GM19452 (cell line): Measurements from ENCODE around the gene PRKAG2.

Source experiments
- ATAC-seq: cut with Tn5 transposase; IDR thresholded peaks from one replicate; pipeline ENCODE4 v1.9.1; 2021; ENCODE audit not compliant: unreplicated experiment

PRKAG2 gene

DNA sequence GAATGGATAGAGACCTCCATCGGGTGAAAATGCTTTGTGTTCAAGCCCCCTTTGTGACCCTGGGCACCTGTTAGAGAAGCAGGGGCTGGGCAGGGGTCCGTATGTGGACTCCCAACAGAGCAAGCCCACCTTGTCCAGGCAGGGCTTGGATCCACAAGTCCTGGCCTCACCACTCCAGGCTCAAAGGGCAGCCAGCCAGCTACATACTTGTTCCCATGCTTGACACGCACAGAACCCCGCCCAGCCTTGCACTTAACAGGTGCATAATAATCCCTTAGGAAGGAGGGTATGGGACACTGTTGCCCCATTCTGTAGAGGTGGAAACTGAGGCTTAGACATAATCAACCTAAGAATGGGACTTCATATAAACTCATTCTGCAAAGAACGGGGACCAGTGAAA, 160.6 kb downstream of the PRKAG2 start:
- ATAC-seq, result no peak

DNA sequence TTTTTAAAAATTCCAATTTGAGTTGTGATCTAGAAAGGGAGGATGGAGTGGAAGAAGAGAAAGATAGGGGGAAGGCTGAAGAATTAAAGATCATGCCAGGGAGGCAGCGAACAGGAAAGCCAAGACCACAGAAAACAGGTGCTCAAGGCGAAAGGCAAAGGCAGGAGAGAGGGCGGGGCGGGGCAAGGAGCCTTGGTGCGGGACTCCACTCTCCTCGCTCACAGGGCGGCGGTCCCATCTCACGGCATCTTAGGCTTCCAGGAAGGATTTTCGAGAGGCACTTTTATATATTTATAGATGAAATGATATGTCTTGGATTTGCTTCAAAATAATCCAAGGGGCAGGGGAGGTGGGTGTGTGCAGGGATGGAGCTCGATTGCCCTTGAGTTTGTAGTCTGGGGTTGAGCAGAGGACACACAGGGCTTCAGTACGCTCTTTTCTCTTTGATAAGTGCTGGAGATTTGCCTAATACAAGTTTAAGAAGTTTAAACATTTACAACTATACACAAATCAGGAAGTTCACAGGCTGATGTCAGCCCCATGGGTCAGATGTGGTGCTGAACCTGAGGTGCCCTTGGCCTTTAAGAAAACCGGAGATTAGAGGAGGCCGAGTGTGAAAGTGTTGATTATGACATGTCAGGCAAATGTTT, 161.1 kb downstream of the PRKAG2 start:
- peak; percentile 68 for ATAC-seq

DNA sequence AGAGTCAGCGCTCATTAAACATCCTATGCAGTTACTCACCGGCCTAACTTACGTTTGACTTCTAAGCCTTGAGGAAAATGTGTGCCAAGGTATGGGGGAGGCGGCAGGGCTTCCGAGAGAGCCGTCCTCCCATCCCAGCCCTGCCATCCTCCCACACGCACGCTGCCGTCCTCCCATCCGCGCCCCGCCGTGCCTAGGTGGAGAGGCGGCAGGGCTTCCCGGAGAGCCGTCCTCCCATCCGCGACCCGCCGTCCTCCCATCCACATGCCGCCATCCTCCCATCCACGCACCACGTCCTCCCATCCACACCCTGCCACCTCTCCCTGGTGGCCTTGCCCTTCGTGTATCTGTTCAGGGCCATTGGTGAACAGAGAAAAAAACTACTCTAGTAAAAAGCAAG, 162.7 kb downstream of the PRKAG2 start:
- no peak for ATAC-seq

DNA sequence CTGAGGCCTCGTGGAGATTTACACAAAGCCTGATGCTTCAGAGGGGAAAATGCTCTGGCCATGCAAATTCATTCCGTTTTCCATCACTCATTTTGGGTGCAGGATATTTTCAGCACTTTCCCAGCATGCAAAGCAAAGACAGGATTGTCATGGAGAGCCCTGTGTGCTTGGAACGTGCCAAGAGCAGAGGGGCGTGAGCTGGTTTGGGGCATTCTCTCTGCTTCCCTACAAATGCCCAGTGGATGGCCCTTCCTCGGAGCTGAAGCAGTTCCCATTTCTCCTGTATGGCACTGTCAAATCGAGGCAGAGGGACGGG, 164.1 kb downstream of the PRKAG2 start:
- no peak for ATAC-seq

DNA sequence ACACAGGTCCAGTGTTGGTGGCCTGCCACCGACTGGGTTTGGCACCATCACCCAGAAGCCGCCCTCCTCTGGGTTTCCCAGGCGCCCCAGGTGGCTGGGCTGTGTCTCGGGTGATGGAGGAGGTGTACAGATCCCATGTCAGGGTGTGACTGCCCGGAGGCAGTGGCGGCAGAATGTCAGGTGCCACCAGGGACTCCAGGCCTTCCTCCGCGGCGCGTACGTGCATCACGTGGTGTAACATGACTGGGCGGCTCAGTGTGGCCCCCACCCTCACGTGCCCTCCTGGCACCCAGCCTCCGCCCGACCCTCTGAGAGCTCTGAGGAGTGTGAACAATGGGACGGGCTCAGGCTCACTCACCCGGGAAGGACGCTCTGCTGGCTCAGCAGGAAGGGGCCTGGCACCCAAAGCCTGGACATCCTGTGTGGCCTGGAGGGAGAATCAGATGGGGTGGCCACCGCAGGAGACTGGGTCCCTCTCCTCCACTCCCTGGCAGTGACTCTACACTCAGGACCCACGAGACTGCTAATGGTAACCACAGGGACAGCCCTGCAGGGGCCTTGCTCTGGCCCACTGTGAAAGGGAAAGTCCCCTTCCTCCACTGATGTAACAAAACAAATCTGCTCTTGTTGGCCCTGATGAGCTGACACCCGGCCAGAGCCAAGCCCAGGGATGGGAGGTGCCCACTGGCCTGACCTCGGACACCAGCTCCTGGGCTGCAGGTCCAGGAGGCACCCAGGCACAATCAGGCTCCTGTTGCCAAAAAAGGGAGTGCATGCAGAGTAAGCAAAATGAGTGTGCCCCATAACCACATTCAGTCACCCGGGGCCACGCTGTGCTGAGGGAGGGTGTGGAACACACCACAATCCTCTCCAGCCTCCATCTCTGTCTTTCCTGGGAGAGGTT, 164.8 kb downstream of the PRKAG2 start:
- ATAC-seq, result no peak

DNA sequence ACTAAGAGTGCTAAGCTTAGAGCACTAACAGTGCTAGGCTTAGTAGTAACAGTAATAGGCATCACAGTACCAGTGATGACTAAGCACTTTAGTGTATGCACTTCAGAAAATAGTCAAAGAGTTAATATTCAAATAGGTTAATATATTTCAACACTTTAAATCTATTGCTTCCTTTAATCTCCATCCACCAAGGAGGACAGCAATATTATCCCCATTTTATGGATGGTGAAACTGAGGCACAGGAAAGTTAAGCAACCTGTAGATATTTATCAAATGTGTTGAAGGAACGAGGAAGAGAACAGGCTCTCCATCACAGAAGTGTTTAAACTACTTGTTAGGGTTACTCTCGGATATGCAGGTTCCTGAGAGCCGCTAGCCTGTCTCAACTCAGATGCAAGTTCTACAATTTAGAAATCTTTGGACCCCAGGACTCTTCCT, 165.5 kb downstream of the PRKAG2 start:
- no peak for ATAC-seq

DNA sequence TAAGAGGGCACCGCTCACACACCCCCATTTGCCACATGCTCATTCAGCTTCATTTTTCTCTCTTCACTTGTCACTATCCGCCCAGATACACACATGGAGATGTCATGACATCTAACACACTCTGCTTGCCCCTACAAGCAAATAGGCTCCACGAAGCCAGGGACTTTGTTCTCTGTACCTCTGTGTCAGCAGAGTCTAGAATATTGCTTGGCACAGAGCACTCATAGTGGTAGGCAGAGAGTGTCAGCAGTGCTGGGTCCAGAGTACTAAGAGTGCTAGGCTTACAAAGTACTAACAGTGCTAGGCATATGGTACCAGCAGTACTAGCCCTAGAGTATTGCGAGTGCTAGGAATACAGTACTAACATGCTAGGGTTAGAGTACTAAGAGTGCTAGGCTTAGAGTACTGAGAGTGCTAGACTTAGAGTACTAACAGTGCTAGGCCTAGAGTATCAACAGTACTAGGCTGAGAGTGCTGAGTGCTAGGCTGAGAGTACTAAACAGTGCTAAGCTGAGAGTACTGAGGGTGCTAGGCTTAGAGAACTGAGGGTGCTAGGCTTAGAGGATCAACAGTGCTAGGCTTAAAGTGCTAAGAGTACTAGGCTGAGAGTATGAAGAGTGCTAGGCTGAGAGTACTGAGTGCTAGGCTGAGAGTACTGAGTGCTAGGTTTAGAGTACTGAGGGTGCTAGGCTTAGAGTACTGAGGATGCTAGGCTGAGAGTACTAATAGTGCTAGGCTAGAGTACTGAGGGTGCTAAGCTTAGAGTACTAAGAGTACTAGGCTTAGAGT, 166.1 kb downstream of the PRKAG2 start:
- ATAC-seq, result no peak

DNA sequence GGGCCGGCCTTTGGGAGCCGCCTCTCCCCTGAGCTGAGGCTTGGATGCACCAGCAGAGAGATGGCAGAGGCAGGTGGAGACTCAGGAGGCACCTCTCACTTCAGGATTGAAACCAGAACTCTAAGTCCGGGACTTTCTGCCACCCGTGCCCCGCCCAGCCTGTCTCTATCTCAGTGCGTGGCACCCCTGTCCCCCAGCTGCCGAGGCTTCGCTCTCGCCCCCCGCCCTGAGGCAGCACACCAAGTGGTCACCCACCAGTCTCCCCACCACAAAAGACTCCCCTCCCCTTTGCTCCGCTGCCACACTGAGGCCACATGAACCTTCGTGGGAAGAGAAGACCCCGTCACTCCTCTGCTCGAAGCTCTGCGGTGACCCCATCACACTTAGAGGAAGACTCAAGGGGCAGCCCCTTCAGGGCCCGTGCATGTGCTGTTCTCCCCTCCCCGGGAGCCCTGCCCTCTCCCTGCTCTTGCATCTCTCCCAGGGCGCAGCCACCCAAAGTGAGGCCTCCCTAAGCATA, 166.7 kb downstream of the PRKAG2 start:
- ATAC-seq, result no peak

DNA sequence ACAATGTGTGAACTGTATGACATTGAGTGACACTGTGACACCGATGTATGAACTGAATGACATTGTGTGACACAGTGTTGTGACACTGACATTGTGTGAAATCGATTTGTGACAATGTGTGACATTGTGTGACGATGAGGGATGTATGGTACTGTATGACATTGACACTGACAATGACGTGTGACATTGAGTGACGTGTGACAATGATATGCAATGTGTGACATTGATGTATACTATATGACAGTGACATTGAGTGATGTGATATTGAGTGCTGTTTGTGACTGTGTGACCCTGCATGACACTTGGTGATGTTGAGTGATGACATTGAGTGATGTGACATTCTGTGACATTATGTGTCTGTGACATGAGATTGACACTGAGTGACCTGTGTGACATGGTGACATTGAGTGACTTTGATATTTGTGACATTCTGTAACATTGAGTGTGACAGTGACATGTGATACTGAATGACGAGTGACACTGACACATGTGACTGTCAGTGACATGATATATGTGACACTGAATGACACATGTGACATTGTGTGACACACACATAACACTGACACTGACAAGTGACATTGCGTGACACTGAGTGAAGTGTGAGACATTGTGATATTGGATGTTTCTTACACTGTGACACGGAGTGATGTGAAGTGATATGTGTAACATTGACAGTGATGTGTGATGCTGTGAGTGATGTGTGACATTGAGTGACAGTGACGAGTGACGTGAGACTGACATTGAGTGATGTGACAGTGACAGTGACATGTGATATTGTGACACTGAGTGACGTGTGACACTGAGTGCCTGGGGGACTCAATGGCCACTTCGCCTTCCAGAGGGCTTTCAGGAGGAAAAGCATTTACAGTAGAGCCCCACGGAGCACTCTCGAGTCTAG, 167.5 kb downstream of the PRKAG2 start:
- ATAC-seq, result no peak

DNA sequence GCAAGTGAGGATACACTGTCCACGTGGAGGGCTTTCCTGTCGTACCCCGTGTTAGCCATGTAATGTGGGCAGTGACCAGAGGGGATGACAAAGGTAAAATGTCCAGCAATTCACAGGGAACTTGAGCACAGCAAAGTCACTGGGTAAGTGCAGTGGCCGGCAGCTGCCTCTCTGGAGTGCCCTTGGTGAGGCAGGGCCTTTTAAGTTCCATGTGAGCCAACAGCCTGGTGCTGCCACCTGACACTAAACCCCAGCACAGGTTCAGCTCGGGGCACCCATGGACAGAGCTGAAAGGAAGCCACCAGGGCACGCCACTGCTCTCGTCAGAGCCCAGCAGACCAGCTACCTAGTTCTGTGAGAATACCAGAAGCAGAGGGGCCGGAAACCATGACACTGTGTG, 168.3 kb downstream of the PRKAG2 start:
- no peak for ATAC-seq

DNA sequence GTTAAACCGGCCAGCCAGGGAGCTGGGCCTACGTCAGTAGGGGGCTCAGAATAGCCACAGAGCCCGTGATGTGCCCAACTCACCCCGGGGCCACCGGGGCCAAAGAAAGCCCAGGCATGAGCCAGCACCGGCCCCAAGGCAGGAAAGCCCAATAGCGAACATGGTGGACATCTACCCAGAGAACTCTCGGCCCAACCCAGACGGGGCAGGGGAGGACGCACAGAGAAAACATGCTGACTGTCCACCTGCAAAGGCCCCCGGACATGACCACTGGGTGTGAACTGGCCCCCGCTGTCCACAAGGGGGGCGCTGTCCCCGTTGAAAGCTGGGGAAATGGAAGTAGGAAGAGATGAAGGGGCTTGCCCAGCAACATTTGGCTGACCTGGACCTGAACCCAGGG, 169.2 kb downstream of the PRKAG2 start:
- ATAC-seq, result no peak

DNA sequence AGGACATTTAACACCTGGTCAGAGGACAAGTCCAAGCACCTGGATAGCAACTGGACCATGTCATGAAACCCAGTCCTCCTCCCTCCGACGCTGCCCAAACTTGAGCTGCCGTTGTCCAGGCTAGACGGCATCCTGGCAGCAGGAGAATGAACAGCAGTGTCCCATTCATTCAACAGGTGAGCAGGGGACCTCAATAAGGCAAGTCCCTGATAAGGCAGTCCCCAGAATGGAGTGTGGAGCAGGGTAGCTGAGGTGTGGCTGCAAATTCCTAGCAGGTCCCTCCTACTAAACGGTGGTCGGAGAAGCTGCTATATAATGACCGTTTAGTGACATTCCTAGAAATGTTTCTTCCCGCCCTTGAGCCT, 169.8 kb downstream of the PRKAG2 start:
- ATAC-seq, result no peak

DNA sequence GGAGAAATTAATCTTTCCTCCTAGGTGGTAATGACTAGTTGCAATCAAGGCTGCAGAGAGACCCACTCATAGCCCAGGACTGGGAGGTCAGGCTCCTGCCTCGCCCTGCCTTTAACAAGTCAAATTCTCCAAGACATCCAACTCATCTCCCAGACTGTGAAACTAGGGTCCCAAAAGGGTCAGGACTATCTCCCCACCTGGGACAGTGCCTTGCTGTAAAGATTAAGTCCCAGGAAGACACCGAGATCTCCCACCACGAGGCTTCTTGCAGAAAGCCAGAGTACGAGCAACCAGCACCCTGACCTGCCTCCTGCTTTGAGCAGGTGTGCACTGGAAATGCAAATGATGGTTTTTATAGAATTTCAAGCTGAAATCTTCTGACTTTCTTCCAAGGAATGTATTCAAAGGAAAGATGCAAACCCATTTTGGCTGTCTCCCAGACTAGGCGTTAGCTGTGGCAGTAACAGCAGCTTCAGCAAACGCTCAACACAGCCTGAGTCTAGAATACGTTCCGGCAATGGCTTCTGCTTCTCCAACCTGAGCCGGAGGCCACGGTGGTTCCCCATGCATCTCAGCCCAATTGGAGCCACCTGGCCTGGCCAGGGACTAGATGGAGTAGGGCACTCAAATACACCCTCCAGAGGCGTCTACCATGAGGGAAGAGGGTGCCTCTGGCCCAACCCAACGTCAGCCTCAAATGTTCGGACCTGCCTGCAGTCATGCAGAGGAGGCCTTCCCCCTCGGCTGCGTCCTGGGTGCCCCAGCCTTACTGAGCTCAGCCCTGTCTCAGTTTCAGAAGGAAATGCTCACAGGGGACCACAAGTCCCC, 170.4 kb downstream of the PRKAG2 start:
- ATAC-seq, result no peak

DNA sequence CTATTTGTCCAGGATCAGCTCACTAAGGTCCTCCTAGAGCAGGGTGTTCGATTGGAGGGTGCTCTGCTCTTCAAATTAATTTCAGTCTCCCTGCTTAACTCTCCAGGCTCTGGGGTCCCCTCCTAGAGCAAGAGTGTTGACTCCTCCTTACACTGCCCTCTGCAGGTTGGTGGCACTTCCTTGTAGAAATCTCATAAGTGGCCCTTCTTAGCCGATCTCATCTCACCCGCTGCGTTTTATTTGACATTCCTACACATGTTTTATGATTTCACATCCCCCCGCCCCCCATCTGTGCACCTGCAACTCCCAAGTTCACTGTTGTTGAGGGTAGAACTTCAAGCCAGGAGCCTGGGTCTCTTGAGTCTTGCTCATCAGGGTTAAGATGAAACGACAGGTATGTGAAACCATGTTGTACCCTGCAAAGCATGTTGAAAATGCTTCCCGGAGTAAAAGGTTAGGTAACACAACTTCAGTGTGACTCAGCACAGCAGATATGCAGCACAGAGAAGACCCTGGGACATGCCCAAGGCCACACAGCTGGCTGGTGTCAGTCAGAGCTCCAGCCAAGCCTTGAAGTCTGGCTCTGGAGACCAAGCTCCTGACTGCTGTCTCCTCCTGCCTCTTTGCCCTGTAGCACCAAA, 171.2 kb downstream of the PRKAG2 start:
- ATAC-seq, result no peak

DNA sequence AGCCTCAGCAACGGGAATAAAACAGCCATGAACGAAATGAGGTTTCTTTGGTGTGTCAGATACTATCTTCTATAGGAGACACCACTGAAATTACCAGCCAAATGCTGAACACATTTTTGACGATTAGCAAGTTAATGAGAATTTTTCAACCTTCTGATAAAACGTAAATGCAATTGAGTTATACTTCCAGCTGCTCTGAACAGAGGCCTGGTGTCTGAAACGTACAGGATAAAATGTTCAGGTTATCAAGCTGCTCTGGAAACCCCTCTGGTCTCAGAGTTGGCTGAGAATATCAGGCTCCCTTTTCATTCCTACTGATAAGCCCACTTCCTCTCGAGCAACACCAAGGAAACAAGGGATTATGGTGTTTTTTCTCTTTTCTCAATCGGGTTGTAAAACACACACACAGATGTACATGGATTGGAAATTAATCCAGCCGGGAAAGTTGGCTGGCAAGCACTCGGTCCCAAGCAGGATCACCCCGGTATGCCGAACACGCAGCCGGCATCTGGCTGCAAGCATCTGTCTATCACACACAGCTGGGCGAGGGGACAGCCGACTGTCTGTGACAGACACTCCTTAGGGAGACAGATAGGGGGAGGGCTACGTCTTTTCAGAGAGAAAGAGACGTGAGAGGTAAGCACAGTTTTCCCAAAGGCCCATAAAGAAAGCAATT, 171.8 kb downstream of the PRKAG2 start:
- ATAC-seq, result no peak

DNA sequence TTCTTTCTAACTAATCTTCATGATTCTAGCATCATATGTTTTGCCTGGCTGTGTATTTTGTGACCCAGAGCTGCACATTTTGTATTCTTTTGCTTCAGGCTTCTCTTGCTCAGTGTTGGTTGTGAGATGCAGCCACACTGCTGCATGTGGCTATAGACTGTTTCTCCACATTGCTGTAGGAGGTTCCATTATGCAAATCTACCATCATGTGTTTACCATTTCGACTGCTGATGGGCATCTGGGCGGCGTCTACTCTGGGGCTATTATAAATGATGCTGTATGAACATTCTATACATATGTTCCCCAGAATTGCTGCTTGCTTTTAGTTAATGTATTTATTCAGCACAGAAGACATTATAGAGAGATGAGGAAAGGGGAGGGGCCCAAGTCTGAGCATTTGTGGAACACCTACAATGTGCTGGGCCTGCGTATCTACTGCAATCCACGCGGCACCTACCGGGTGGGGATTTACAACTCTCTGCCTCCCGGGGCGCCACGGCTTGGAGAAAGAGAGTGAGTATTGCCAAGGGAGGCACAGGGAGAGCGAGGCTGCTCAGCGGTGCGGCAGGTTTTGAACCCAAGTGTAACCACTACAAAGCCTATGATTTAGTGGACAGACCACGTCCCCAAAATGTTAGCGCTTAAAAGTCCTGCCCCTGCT, 172.5 kb downstream of the PRKAG2 start:
- no peak for ATAC-seq

DNA sequence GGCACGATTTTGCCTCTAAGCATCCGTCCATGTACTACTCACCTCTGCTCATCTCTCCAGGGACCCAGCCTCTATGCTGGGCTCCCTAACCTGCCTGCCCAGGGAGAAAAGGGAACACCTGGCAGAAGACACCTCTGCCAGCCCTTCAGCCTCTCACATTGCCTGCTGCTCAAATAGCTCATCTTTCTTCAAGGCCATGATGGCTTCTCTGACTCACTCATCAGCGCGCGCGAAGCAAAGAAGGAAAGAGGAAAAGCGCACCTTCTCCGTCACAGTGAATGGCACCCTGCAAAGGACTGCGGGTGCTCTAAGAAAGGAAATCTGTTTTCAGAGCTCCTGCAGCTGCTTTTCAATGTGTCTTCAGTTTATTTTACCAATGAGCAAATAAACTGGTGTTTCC, 174.0 kb downstream of the PRKAG2 start:
- ATAC-seq, result no peak

DNA sequence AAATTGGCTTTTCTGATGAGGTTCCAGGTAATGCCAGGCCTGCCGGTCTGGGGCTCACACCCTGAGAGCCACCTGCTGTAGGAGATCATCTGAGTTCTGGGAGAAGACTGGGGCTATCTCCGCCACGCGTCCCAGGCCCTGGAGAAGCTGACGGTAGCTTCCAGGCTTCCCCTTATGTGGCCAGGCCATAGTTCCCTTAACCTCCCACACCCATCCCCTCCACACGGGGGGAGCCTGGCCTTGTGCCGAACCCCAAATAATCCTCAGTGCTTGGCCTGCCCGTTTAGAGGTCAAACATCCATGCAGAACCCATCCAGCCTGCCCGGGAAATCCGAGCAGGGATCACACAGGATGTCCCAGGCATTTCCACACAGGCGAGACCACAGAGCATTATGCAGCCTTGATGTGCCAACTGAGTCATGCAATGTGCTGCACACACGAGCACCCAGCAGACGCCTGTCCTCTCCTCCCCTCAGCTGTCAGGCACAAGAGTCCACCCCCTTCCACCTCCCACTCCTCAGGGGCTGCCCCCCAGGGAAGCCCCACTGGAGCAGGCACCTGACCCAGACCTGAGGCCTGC, 176.2 kb downstream of the PRKAG2 start:
- no peak for ATAC-seq
